Heart left ventricle (tissue), 16 donors: ENCODE measurements around the gene PTPN7. TPM values are rescaled to one million over a fixed set of nuclear protein-coding genes. Genes with fewer than 3 reads are reported as not detected.
A peak's percentile ranks its signal among the peaks of the same experiment; 100 is the strongest.
"Not testable (repeated sequence)": the region's sequence is repeated elsewhere in the genome, so short reads cannot be mapped to it uniquely, and the experiment has no call there.

Experiments
- ATAC-seq, 4 donors: fragments of 200-7000 bp; cut with Tn5 transposase; one replicate each; pipeline ENCODE4 v1.9.1; 2020 to 2022; ENCODE audit warnings: moderate library complexity in 4 of 4, mild to moderate bottlenecking in 3 of 4, moderate number of reproducible peaks in 1 of 4
- DNase-seq, 5 donors: peaks; one replicate each; pipeline ENCODE4 v3.0.0-alpha.2; 2020
- H3K27ac ChIP-seq, 12 donors: fragments of 200-600 bp; sonication (generic) in 4 of 12; one replicate each; pipeline versions ENCODE4 v1.5.0 to v1.8.0; 2016 to 2022; ENCODE audit warnings: mild to moderate bottlenecking in 2 of 12
- H3K27me3 ChIP-seq, 9 donors: fragments of 200-600 bp; sonication (generic) in 2 of 9; one replicate each; pipeline versions ENCODE4 v1.5.1 to v1.8.0; 2016 to 2022; ENCODE audit warnings: mild to moderate bottlenecking in 3 of 9
- H3K36me3 ChIP-seq, 9 donors: fragments of 200-600 bp; sonication (generic) in 2 of 9; one replicate each; pipeline versions ENCODE4 v1.5.0 to v1.8.0; 2018 to 2022; ENCODE audit warnings: mild to moderate bottlenecking in 2 of 9
- H3K4me1 ChIP-seq, 12 donors: fragments of 200-600 bp; sonication (generic) in 4 of 12; one replicate each; pipeline versions ENCODE4 v1.5.0 to v1.8.0; 2016 to 2022; ENCODE audit warnings: mild to moderate bottlenecking in 3 of 12
- H3K4me3 ChIP-seq, 12 donors: fragments of 200-600 bp; sonication (generic) in 4 of 12; one replicate each; pipeline versions ENCODE4 v1.5.0 to v1.8.0; 2017 to 2022; ENCODE audit warnings: mild to moderate bottlenecking in 9 of 12, moderate library complexity in 4 of 12
- H3K9me3 ChIP-seq, 12 donors: fragments of 200-600 bp; sonication (generic) in 4 of 12; one replicate each; pipeline versions ENCODE4 v1.5.0 to v1.8.0; 2016 to 2022; ENCODE audit warnings: mild to moderate bottlenecking in 1 of 12
- POLR2A ChIP-seq, 2 donors: fragments of 450-650 bp; IDR thresholded peaks; one replicate each; pipeline ENCODE4 v1.6.1; 2017; ENCODE audit warnings: antibody characterized with exemption in 2 of 2, mild to moderate bottlenecking in 2 of 2, moderate library complexity in 2 of 2
- WGBS, 4 donors: extraction: QIAGEN DNeasy Blood & Tissue Kit in 2 of 4; methylation state at CpG; one replicate each; pipeline versions ENCODE4 v1.1.5 to v1.1.7; 2013 to 2018; 5-methylcytosine and 5-hydroxymethylcytosine counted together
- intact Hi-C, 10 donors: fragments of 100-400 bp; cut with DNase I; formaldehyde crosslinking; loops; one replicate each; pipeline versions ENCODE4 v1.11.1 to v1.14.2; 2022
- polyA plus RNA-seq, 2 donors: library from polyadenylated mRNA; stranded (reverse); fragments of 200-250 nt; gene quantifications; one replicate each; pipeline ENCODE4 v1.2.3, GENCODE V29; 2013
- total RNA-seq, 9 donors: library from RNA; depleted of rRNA in 2 of 9; stranded (reverse); fragments of >200 nt in 2 of 9; fragmentation: NEBNext Ultra II Directional in 3 of 9; extraction: Animal tissue kit (Norgen Biotek cat#: 25700) in 3 of 9; gene quantifications; one replicate each; pipeline versions ENCODE4 v1.1.0 to v1.2.4, GENCODE V29; 2016 to 2023
- TF ChIP-seq, protein P1 (sequence below), 12 donors: fragments of 200-600 bp; sonication (generic) in 4 of 12; IDR thresholded peaks; one replicate each; pipeline versions ENCODE4 v1.5.0 to v1.8.0; 2018 to 2022; ENCODE audit warnings: antibody characterized with exemption in 12 of 12, mild to moderate bottlenecking in 5 of 12
- donor health status: ischemic (EF 13 %, LVEDD 7.1; RV severe dilation, severe dysfunction).
- donor health status: healthy with polysubstance abuse.
- donor health status: DM: no; HTN: yes; CAD: no.
- donor health status: DM: no; HTN: no; CAD: no.
- donor health status: ischemic (EF 25% LVEDD 6.9; RV normal size, moderate dysfunction).
- donor health status: ischemic (EF 25% LVEDD 5.7; RV mildly dilated, moderate dysfunction).
- donor health status: healthy.
- donor health status: DM: yes; HTN: yes; CAD: no.
- donor health status: ischemic (EF 35%, LVEDD 5.7; RV mildly dilated, moderate dysfunction).
- donor health status: nonischemic (EF 11% LVEDD 7.7; RV severe dilation, severe dysfunction).
- donor health status: DM: yes; HTN: yes; CAD: no.
- donor health status: PGD.
- donor health status: ischemic (EF 29% LVEDD 5.4; RV normal size, mild dysfunction).
- donor health status: nonischemic (EF 23%, LVEDD 6.1; RV moderate dilation, normal function).

PTPN7 gene
- total and polyA plus RNA-seq, 11 donors, result 0.19 to 10.3 (median 0.55) TPM; not detected in 1

GRCh38 chr1:202144402-202145067 is 15.9 kb downstream of the PTPN7 start, which contains the start of gene ARL8A:
Gene ARL8A (minus strand): TSS chr1:202144737. CDS start chr1:202144572, 165 bp downstream.
- peaks cover 0 to 7% (median 0%) of the 10 kb centered on the region in 9 donors for H3K36me3 ChIP-seq
- peaks cover 0 to 41% (median 22%) of the 10 kb centered on the region in 12 donors for H3K4me1 ChIP-seq
- H3K27ac ChIP-seq, result peak within 1 kb of the TSS; percentile 72 to 98 (median 92)
- H3K27me3 ChIP-seq, result no peaks in the 10 kb centered on the region
- DNase-seq, result peak; percentile 81 to 88 (median 85)
- TF ChIP-seq, protein P1, sequence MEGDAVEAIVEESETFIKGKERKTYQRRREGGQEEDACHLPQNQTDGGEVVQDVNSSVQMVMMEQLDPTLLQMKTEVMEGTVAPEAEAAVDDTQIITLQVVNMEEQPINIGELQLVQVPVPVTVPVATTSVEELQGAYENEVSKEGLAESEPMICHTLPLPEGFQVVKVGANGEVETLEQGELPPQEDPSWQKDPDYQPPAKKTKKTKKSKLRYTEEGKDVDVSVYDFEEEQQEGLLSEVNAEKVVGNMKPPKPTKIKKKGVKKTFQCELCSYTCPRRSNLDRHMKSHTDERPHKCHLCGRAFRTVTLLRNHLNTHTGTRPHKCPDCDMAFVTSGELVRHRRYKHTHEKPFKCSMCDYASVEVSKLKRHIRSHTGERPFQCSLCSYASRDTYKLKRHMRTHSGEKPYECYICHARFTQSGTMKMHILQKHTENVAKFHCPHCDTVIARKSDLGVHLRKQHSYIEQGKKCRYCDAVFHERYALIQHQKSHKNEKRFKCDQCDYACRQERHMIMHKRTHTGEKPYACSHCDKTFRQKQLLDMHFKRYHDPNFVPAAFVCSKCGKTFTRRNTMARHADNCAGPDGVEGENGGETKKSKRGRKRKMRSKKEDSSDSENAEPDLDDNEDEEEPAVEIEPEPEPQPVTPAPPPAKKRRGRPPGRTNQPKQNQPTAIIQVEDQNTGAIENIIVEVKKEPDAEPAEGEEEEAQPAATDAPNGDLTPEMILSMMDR (IDR thresholded peaks at IDR 0.05), result no peak
- TF ChIP-seq POLR2A (IDR thresholded peaks at IDR 0.05), result peak in 1 of 2 donors; percentile 50
- intact Hi-C loops, result no loop called here
- H3K4me3 ChIP-seq, result peak within 1 kb of the TSS; percentile 81 to 100 (median 97)
- peak; percentile 39 to 86 (median 78) for ATAC-seq
- no peaks in the 10 kb centered on the region for H3K9me3 ChIP-seq
- WGBS, 4 donors, result 0 to 1% (median 0%) methylated on average over 14 to 82 of the region's 82 CpGs

DNA sequence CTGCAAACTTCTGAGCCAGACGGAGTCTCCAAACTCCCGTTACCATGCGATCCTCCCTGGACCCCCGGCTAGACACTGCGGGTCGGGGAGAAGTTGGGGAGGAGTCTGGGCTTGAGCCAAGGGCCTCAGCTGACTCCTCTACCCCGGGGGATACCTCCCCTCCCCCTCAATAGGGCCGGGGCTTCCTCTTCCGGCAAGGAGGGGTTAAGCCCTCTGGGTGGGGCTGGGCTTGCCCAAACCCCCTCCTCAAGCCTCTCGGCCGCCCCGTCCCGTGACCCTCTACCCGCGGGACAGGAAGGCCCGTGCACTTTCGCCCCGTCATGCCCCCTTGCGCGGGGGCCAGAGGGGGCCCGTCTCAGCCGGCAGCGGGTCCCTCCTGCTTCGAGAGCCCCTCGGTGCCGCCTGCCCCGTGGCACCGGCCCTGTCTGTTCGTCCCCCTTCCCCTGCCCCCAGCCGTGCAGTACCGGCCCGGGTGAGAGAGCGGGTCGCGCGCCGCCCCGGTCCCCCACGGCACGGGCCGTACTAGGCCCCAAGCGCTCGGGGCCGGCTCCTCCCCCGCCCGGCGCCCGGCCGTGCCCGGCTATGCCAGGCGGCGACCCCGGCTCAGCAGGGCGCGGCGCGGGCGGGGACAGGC is 16.5 kb downstream of the PTPN7 start:
- Histone ChIP-seq H3K4me1 (peaks cover 0 to 41% (median 22%) of the 10 kb centered on the region in 12 donors), H3K4me3 (peak overlapping the region; percentile 81 to 100 (median 97)), H3K27ac (peak overlapping the region; percentile 72 to 98 (median 92)), H3K9me3 (no peaks in the 10 kb centered on the region), H3K27me3 (no peaks in the 10 kb centered on the region), H3K36me3 (peaks cover 0 to 10% (median 0%) of the 10 kb centered on the region in 9 donors)
- intact Hi-C loops, result no loop called here
- 0 to 1% (median 0%) methylated on average over 4 to 58 of the region's 58 CpGs for WGBS, 4 donors
- ATAC-seq, result peak; percentile 13 to 61 (median 56)
- DNase-seq, result peak; percentile 48 to 83 (median 58)
- TF ChIP-seq POLR2A (IDR thresholded peaks at IDR 0.05), result no peak
- TF ChIP-seq, protein P1 (IDR thresholded peaks at IDR 0.05), result no peak

GRCh38 chr1:202143011-202143767 is 17.2 kb downstream of the PTPN7 start:
- ATAC-seq, result peak; percentile 4 to 58 (median 37)
- TF ChIP-seq, protein P1 (IDR thresholded peaks at IDR 0.05), result no peak
- no peak for TF ChIP-seq POLR2A (IDR thresholded peaks at IDR 0.05)
- Histone ChIP-seq H3K9me3 (no peaks in the 10 kb centered on the region), H3K27ac (peak overlapping the region; percentile 72 to 98 (median 92)), H3K36me3 (peaks cover 0 to 17% (median 3%) of the 10 kb centered on the region in 9 donors), H3K27me3 (no peaks in the 10 kb centered on the region), H3K4me3 (peak overlapping the region; percentile 81 to 100 (median 97)), H3K4me1 (peaks cover 0 to 41% (median 22%) of the 10 kb centered on the region in 12 donors)
- DNase-seq, result peak in 1 of 5 donors; percentile 45
- intact Hi-C loops, result no loop called here
- 11 to 18% (median 13%) methylated on average over 17 of the region's 17 CpGs for WGBS, 4 donors

DNA sequence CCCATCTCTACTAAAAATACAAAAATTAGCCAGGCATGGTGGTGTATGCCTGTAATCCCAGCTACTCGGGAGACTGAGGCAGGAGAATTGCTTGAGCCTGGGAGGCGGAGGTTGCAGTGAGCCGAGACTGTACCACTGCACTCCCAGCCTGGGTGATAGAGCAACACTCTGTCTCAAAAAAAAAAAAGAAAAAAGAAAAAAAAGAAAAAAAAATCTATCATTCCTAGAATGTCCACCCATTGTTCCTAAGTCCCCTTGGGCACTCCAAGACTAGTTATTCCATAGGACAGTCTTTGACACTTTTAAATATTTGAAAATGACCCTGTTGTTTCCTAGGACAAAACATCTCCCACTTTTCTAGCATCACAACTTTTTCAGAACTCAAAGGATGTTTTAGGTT is 18.9 kb downstream of the PTPN7 start:
- intact Hi-C loops, H3K9me3 ChIP-seq, H3K27me3 ChIP-seq, H3K4me3 ChIP-seq, ATAC-seq: not testable (repeated sequence)
- H3K36me3 ChIP-seq, result peaks cover 0 to 33% (median 18%) of the 10 kb centered on the region in 9 donors
- 91 to 97% (median 94%) methylated on average over 3 of the region's 3 CpGs for WGBS, 4 donors
- peak in 1 of 5 donors; percentile 9 for DNase-seq
- peaks cover 0 to 41% (median 22%) of the 10 kb centered on the region in 12 donors for H3K4me1 ChIP-seq
- H3K27ac ChIP-seq, result peak overlapping the region in 1 of 12 donors; percentile 8
